HUES48 (cell line): ENCODE results near the gene CFAP54.

Experiments used
- H3K27ac ChIP-seq: one replicate; pipeline ENCODE4 v1.7.0; 2013; ENCODE audit warnings: low read depth, low read length, inconsistent platforms
- H3K27me3 ChIP-seq: 2 replicates; pipeline ENCODE4 v1.6.1; 2013; ENCODE audit warnings: mild to moderate bottlenecking, low read length; ENCODE audit not compliant: control insufficient read depth, insufficient read depth
- H3K36me3 ChIP-seq: 2 replicates; pipeline ENCODE4 v1.6.1; 2013; ENCODE audit warnings: low read length; ENCODE audit not compliant: control insufficient read depth, insufficient read depth
- H3K4me1 ChIP-seq: 2 replicates; pipeline ENCODE4 v1.6.1; 2013; ENCODE audit warnings: mild to moderate bottlenecking, low read length; ENCODE audit not compliant: control insufficient read depth, insufficient read depth
- H3K4me3 ChIP-seq: 2 replicates; pipeline ENCODE4 v1.5.1; 2013; ENCODE audit warnings: mild to moderate bottlenecking, low read depth, low read length
- H3K9ac ChIP-seq: 2 replicates; pipeline ENCODE4 v1.6.1; 2013; ENCODE audit warnings: mild to moderate bottlenecking, low read depth, low read length, moderate library complexity
- H3K9me3 ChIP-seq: 2 replicates; pipeline ENCODE4 v1.6.1; 2013; ENCODE audit warnings: low read length; ENCODE audit not compliant: control insufficient read depth, insufficient read depth

Gene CFAP54

DNA sequence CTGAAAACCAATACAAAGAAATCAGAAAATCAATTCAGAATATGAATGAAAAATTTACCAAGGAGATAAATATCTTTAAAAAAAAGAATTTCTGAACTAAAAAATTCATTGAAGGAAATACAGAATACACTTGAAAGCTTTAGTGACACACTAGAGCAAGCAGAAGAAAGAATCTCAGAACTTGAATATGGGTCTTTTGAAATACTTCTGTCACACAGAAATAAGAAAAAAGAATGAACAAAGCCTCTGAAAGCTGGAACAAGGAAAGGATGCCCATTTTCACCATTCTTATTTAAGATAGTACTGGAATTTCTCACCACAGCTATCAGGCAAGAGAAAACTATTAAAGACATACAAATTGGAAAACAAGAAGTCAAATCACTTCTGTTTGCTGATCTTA lies 314.6 kb downstream of the CFAP54 start:
- Histone ChIP-seq H3K27ac (no peak overlapping the region), H3K36me3 (no peaks in the 10 kb centered on the region), H3K4me1 (no peaks in the 10 kb centered on the region), H3K27me3 (no peaks in the 10 kb centered on the region), H3K9me3 (0 out of 2 replicates have a peak, but pooled peaks cover 2% of the 10 kb centered on the region), H3K4me3 (no peak overlapping the region), H3K9ac (no peak overlapping the region)

DNA sequence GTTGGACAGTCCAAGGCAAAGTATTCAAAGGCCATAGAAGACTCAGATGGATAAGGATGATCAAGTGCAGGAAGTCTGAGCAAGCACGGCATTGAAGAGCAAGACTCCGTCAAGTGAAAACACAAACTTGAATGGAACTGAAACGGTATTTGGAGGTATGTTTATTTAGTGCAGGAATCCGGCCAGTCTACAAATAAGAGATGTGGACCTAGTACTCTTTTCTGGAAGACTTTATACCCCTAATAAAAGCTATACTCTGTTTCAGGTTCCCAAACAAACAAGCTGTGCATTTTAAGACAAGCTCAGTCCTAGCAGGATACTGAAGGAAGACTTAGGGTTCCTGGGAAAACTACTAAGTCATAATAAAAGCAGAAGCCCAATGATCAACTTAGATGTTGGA lies 316.9 kb downstream of the CFAP54 start:
- H3K27me3 ChIP-seq: no peaks in the 10 kb centered on the region
- no peak overlapping the region for H3K9ac ChIP-seq
- no peak overlapping the region for H3K27ac ChIP-seq
- H3K4me1 ChIP-seq: no peaks in the 10 kb centered on the region
- H3K9me3 ChIP-seq: 0 out of 2 replicates have a peak, but pooled peaks cover 2% of the 10 kb centered on the region
- no peaks in the 10 kb centered on the region for H3K36me3 ChIP-seq
- no peak overlapping the region for H3K4me3 ChIP-seq

DNA sequence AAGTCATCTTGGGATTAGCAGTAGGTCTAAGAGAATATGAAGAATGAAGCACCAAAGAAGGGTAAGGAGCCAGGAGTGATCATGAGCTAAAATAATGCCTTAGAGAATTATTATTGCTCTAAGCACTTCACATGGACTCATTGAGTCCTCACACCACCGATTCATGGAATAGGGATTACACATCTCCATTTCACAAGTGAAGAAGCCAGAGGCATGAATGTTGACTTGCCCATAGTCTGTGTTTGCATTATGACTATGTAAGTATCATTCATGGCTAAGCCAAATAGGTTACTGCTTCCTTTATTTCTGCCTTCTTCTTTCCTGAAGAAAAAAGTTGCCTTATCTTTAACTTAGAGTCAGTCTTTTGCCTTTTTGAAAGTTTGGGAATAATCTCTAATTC lies 318.4 kb downstream of the CFAP54 start:
- no peak overlapping the region for H3K9ac ChIP-seq
- no peaks in the 10 kb centered on the region for H3K4me1 ChIP-seq
- no peaks in the 10 kb centered on the region for H3K36me3 ChIP-seq
- no peaks in the 10 kb centered on the region for H3K27me3 ChIP-seq
- H3K9me3 ChIP-seq: no peaks in the 10 kb centered on the region
- no peak overlapping the region for H3K4me3 ChIP-seq
- H3K27ac ChIP-seq: no peak overlapping the region

DNA sequence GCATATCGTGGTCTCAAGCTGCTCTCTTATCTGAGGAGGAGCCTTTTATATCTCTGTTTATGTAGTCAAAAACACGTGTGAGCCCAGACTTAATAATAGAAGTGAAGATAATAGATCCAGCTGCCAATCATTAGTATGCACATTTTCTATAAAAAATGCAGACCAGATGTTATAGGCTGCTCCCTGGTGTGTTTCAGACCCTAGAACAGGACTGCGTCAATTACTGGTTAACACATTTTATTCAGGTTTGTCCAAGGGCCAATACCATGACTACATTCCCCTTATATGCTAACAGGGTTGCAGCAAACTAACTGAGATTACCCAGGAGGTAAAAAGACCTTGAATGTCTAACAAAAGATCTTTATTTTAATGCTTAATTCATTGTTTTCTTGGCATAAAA lies 319.2 kb downstream of the CFAP54 start:
- Histone ChIP-seq H3K9ac (no peak overlapping the region), H3K4me3 (no peak overlapping the region), H3K27ac (no peak overlapping the region), H3K36me3 (no peaks in the 10 kb centered on the region), H3K4me1 (no peaks in the 10 kb centered on the region), H3K9me3 (no peaks in the 10 kb centered on the region), H3K27me3 (no peaks in the 10 kb centered on the region)

DNA sequence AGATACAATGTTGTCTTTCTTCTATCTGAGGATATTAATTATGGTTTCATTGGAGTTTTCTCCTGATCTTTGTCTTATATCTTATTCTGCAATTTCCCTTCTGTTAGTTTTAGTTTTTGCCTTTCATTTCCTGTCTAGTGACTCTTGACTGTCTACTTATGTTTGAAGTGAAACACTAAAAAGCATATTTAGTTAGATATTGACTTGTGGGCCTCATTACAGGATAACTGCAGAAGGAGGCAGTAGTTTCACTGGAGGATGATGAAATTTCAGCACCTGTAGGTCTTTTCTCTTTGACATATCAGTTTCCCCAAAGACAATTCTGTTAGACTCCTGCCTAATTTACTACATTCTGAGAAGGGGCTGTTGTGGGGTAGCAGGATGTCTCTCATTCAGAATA lies 320.1 kb downstream of the CFAP54 start:
- Histone ChIP-seq H3K36me3 (no peaks in the 10 kb centered on the region), H3K27ac (no peak overlapping the region), H3K4me1 (no peaks in the 10 kb centered on the region), H3K27me3 (no peaks in the 10 kb centered on the region), H3K4me3 (no peak overlapping the region), H3K9ac (no peak overlapping the region), H3K9me3 (no peaks in the 10 kb centered on the region)

DNA sequence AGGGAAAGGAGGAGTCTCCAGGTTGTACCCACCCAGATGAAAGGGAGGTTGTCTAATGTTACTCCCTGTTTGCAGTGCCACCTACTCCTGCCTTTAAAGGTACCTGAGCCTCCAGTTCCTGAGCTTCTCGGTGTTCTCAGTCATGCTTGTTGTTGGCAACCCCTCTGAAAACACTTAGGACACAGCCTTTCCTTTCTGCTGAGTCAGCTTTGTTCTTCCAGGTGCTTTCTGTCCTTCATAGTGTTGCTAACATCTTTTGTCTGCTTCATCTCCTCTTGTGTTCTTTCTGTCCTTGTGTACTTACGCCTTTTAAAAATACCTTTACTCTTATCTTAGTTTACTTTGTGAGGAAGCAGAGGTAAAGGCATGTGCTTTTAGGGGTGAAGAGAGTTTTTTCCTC lies 320.7 kb downstream of the CFAP54 start:
- H3K9ac ChIP-seq: no peak overlapping the region
- no peaks in the 10 kb centered on the region for H3K27me3 ChIP-seq

DNA sequence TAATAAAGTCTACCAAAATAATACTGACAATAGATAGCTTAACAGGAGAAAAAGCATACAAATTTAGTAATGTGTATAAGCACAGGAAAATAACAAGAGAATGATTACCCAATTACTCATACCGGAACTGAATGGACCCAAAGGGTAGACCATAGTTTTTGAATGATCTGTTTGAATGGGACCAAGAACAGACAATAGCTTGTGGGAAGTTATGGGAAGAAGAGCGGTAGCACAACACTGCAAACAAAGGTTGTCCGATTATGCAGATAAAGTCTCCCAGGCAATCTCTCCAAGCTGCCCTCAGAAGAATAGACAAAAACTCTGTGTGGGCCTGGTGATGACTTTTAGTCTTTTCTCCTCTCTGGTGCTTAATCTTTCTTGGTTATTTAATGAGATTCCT lies 321.1 kb downstream of the CFAP54 start:
- Histone ChIP-seq H3K4me3 (no peak overlapping the region), H3K27me3 (no peaks in the 10 kb centered on the region), H3K36me3 (no peaks in the 10 kb centered on the region), H3K9me3 (no peaks in the 10 kb centered on the region), H3K9ac (no peak overlapping the region), H3K4me1 (no peaks in the 10 kb centered on the region), H3K27ac (peak overlapping the region; percentile 54)

More for the DNA sequence above, 320.7 kb downstream of the CFAP54 start:
- no peaks in the 10 kb centered on the region for H3K4me1 ChIP-seq
- no peaks in the 10 kb centered on the region for H3K36me3 ChIP-seq
- H3K9me3 ChIP-seq: no peaks in the 10 kb centered on the region
- no peak overlapping the region for H3K4me3 ChIP-seq
- peak overlapping the region; percentile 54 for H3K27ac ChIP-seq

DNA sequence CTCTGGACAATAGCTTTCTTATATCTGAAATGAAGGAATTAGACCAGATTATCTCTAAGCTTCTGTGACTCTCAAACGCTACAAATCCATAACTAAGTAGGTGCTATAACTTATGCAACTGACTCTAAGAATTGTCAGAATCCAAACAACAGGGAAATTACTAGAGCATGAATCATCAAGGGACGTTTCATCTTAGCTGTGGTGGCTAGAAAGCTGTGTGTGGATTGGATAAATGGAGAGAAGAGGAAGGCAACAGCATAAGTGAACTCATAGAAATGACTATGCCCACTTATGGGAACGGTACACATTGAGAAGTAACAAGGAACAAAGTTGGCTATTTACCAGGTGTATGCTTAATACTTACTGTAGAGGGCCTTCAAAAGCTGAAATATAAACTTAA lies 321.7 kb downstream of the CFAP54 start:
- peak overlapping the region; percentile 54 for H3K27ac ChIP-seq
- H3K36me3 ChIP-seq: no peaks in the 10 kb centered on the region
- H3K27me3 ChIP-seq: no peaks in the 10 kb centered on the region
- no peak overlapping the region for H3K9ac ChIP-seq
- H3K4me1 ChIP-seq: no peaks in the 10 kb centered on the region
- no peaks in the 10 kb centered on the region for H3K9me3 ChIP-seq
- no peak overlapping the region for H3K4me3 ChIP-seq

DNA sequence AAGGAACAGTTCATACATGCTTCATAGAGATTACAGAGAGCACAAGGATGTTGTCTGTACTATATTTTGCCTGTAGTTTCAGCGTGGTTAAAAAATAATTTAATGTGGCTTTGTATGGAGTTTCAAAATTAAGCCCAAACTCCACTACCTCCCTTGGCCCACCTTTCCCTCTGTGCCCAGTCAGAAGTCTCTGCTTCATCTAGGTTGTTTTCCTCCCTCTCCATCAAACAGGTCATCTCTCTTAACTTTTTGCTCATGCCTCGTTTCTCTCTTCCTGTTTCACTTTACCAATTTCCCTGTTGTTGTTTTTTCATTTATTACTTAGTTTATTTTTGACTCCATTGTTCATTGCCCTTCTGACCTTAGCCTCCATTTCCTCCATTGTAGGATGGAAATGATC lies 322.8 kb downstream of the CFAP54 start:
- Histone ChIP-seq H3K27ac (no peak overlapping the region), H3K4me3 (no peak overlapping the region), H3K27me3 (no peaks in the 10 kb centered on the region), H3K36me3 (no peaks in the 10 kb centered on the region), H3K9ac (no peak overlapping the region), H3K4me1 (no peaks in the 10 kb centered on the region), H3K9me3 (no peaks in the 10 kb centered on the region)

DNA sequence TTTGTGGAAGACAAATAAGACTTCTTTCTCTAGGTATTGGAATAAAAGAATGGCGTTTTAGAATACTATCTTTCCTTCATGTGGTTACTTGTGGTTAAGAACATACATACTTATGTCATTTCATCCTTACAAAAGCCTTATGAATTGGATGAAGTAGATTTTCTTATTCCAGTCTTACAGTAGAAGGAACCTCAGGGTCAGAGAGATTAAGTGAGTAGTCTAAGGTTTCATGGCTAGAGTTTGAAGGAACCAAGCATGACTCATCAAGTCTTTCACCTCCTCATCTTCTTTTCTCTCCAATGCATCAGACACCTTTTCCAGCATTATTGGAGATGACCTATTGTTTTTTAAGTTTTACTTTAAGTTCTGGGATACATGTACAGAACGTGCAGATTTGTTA lies 324.8 kb downstream of the CFAP54 start:
- H3K27me3 ChIP-seq: no peaks in the 10 kb centered on the region
- H3K27ac ChIP-seq: no peak overlapping the region
- no peak overlapping the region for H3K4me3 ChIP-seq
- no peaks in the 10 kb centered on the region for H3K4me1 ChIP-seq
- H3K36me3 ChIP-seq: no peaks in the 10 kb centered on the region
- no peaks in the 10 kb centered on the region for H3K9me3 ChIP-seq
- no peak overlapping the region for H3K9ac ChIP-seq

DNA sequence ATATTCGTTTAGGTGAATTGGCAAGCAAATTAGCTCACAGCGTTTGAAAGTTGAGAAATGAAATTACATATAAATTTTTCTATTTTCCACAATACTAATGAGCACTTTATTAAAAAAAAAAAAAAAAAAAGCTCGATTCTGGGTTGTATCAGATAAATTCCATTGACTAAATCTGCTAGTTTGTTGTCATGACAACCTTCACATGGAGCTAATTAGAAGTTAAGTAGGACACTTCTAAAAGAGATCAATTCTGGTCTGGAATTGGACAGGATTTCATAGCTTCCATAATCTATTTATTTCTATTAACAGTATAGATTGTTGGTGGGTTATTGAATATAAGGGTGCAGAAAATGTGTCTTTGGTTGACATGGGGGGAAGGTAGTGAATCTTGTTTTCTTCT lies 332.2 kb downstream of the CFAP54 start:
- Histone ChIP-seq H3K4me3 (no peak overlapping the region), H3K9ac (no peak overlapping the region), H3K9me3 (no peaks in the 10 kb centered on the region), H3K27me3 (no peaks in the 10 kb centered on the region), H3K27ac (no peak overlapping the region), H3K36me3 (no peaks in the 10 kb centered on the region), H3K4me1 (no peaks in the 10 kb centered on the region)

DNA sequence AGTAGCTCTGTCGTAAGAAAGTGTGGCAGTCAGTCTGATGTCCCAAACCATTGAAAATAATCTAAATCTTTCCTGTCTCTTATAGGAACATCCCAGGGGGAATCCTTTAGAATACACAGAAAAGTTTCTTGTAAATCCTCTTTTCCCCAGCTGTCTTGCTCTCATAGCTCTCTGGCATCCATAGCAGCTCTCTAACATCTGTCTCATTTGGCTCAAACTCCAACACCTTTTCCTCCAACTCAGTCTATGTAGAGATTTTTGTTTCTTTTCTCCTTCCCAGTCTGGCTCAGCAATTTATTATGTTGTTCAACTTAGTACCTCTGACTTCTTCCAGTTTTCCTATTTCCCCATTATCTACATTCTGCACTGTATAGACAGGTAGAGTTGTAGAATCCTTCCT lies 333.3 kb downstream of the CFAP54 start:
- Histone ChIP-seq H3K36me3 (no peaks in the 10 kb centered on the region), H3K9me3 (no peaks in the 10 kb centered on the region), H3K27ac (no peak overlapping the region), H3K4me3 (no peak overlapping the region), H3K4me1 (no peaks in the 10 kb centered on the region), H3K9ac (no peak overlapping the region), H3K27me3 (no peaks in the 10 kb centered on the region)
